Erythroblast (primary cell): ENCODE measurements around the gene PARD6A.

Experiments
- DNase-seq, 2 experiments: peaks; one replicate each; lab custom pipeline; 2025; lab: John Stamatoyannopoulos, UW
- GATA1 ChIP-seq: IDR thresholded peaks from 2 replicates; pipeline ENCODE4 v1.6.1; 2011; ENCODE audit warnings: low read depth, mild to moderate bottlenecking, control low read depth, low read length, moderate library complexity
- POLR2A ChIP-seq: IDR thresholded peaks from 2 replicates; pipeline ENCODE4 v1.6.1; 2011; ENCODE audit warnings: mild to moderate bottlenecking, low read length

Gene PARD6A

DNA sequence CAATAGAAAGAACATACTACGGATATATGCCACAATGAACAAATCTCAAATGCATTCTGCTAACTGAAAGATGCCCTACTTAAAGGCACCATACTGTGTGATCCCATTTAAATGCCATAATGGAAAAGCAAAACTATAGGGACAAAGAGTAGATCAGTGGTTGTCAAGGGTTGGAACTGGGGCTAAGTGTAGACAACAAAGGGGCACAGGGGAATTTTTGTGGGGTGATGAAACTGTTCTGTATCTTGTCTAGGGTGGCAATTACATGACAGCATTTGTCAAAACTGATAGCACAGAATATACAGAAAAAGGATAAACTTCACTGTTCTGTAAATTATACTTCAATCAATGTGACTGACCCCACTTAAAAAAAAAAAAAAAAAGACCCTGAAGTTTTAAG, 40.7 kb downstream of the PARD6A start:
- no peak for TF ChIP-seq GATA1
- TF ChIP-seq POLR2A = no peak
- no peak for DNase-seq

DNA sequence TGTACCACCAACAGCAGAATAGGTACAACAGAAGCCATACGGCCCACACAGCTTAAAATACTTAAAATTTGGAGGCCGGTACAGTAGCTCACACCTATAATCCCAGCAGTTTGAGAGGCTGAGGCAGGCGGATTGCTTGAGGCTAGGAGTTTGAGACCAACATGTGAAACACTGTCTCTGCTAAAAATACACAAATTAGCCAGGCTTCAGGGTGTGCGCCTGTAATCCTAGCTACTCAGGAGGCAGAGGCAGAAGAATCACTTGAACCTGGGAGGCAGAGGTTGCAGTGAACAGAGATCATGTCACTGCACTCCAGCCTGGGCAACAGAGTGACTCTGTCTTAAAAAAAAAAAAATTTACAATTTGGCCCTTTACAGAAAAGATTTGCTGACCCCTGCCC, 41.4 kb downstream of the PARD6A start:
- no peak for DNase-seq
- TF ChIP-seq GATA1 (no peak), POLR2A (no peak)

DNA sequence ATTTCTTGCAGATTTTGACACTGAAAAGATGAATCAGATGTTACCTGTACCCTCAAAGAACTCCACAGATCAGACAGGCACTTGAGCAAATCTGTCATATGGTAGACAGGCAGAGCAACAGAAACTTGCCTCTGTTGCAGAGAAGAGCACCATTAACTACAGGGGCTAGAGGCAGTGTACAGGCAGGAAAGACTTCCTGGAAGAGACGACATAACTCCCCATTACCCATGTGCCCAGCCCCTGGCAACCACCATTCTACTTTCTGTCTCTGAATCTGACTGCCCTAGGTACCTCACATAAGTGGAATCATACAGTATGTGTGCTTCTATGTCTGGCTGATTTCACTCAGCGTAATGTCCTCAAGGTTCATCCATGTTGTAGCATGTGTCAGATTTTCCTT, 42.9 kb downstream of the PARD6A start:
- no peak for DNase-seq
- TF ChIP-seq GATA1 = no peak
- TF ChIP-seq POLR2A = no peak

DNA sequence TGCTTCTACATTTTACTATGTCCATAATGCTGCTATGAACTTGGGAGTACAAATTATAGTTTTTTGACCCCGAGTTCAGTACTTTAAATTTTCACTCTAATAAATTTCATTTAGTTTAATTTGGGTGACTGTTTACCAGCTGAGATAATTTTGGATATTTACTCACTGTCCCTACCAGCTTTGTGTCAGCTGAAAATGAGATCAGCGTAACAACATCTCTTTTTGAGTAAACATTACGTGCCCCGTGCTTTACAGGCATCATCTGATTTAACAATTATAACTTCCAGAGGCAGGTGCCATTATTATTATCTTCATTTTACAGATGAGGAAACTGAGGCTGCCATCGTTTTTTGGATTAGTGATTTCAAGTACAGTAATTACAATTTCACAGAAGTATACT, 43.4 kb downstream of the PARD6A start:
- TF ChIP-seq GATA1 (no peak), POLR2A (no peak)
- no peak for DNase-seq

DNA sequence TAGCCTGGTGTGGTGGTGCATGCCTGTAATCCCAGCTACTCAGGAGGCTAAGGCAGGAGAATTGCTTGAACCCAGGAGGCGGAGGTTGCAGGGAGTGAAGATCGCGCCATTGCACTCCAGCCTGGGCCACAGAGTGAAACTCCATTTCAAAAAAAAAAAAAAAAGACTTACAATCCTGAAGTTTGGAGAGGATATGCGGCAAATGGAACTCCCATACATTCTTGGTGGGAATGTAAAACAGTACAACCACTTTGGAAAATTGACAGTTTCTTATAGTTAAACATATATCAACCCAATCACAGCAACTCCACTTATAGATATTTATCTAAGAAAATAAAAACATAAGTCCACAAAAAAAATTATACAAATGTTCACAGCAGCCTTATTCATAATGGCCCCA, 46.5 kb downstream of the PARD6A start:
- TF ChIP-seq GATA1 (no peak), POLR2A (no peak)
- DNase-seq = no peak

DNA sequence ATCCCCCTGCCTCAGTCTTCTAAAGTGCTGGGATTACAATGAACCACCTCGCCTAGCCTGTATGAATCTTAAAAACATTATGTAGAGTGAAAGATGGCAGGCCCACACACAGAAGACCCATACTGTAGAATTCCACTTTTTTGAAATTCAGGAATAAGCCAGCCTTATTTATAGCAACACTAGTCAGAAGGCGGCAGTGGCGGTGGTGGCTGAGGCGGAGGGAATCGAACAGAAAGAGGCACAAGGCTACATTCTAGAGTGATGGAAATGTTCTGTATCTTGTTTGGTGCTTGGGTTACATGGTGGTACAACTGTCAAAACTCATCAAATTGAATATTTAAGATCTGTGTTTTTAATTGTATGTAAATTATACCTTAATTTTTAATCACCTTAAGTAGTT, 47.0 kb downstream of the PARD6A start:
- TF ChIP-seq POLR2A (no peak), GATA1 (no peak)
- no peak for DNase-seq

DNA sequence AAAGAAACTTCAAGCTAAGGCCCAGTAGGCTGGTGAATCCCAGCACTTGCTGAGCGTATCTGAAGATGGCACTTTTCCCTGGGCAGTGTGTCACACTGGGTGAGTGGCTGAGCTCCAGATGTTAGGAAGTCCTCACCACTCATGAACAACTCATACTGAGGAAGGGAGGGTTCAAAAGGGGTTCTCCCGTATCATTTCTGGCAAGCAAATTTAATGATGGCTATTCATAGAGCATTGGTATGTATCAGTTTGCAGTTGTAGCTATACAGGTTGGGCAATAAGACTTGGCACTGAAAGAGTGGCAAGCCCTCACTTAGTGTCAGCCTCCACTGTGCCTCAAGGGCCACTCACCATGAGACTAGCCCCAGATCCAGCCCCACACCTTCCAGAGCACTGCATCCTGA, 47.6 kb downstream of the PARD6A start:
- TF ChIP-seq GATA1 = no peak
- DNase-seq = no peak

DNA sequence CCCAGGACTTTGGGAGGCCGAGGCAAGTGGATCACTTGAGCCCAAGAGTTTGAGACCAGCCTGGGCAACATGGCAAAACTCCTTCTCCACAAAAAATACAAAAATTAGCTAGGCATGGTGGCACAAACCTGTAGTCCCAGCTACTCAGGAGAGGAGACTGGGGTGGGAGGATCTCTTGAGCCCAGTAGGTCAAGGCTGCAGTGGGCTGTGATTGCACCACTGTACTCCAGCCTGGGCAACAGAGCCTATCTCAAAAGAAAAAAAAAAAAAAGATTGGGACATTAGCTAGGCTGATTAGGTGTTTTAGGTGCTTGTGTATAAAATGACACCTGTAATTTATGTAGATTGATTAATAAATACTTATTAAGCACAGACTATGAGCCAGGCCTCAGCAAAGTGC, 48.3 kb downstream of the PARD6A start:
- TF ChIP-seq POLR2A (no peak), GATA1 (no peak)
- DNase-seq = no peak

DNA sequence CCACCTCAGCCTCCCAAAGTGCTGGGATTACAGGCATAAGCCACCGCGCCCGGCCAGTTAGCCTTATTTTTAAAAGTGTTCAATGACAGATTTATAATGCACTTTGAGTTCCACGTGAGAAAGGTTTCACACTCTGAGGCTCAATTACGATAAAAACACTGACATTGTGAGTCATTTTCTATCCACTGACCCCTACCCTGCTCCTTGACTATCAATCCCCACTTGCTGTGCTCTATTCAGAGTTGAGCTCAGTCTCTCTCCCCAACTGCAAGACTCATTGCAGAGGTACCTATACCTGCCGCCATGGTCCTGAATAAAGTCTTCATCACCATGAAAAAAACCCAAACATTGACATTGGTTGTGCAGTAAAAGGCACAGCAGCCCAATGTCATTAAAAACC, 49.8 kb downstream of the PARD6A start:
- TF ChIP-seq POLR2A = no peak
- TF ChIP-seq GATA1 = no peak
- no peak for DNase-seq
